Measurements from ENCODE around the gene NDUFS6.

The NDUFS6 gene

DNA sequence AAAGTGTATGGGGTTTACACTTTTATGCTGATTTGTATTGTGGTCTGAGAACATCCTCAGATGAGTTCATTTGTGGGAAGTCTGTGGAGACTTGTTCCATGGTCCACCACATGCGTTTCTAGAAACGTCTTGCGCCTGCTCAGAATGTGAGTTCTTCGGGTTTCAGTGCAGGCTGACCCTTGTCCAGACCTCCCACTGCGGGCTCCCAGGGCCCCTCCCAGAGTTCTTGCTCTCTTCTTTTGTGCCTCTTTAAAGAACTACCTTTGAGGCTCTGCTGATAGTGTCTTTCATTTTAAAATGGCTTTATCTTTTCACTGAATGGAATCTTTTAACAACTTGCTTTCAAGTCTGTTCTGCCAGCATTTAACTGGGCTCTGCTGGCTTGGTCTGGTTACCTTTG, 17.6 kb downstream of the NDUFS6 start:
- no peak for DNase-seq

DNA sequence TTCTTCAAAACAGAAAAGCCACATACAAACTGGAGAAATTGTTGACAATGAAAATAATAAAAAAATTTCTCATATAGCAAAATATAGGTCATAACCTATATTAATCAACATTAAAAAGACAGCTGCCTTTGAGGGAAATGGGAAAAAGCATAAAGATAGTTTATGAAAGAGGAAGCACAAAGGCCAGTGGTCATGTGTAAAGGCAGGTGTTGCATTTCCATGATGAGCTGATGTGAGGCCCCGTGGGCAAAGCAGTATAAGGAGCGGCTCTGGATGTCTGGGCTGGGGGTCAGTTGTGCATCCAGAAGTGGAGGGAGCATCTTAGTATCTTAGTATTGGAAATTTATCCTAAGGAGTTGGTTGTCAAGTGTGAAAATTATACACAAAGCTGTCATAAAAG, 18.3 kb downstream of the NDUFS6 start:
- DNase-seq: no peak

DNA sequence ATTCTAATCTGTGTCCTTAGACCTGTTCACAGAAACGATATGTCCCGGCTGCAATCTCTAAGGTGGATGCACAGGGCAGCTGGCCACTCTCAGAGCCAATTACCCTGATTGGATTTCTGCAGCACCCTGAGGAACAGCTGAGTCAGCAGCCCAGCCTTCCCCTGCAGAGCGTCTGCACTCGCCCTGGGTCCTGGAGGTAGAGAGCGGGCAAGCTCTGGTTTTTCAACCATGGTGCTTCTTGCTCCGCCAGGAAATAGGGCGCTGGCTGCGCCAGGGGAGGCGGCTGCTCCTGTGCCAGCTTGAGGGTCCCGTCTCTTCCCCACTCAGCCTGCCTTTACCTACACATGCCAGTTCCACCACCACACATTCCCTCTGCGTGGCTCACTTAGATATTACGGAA, 19.2 kb downstream of the NDUFS6 start:
- DNase-seq: no peak

DNA sequence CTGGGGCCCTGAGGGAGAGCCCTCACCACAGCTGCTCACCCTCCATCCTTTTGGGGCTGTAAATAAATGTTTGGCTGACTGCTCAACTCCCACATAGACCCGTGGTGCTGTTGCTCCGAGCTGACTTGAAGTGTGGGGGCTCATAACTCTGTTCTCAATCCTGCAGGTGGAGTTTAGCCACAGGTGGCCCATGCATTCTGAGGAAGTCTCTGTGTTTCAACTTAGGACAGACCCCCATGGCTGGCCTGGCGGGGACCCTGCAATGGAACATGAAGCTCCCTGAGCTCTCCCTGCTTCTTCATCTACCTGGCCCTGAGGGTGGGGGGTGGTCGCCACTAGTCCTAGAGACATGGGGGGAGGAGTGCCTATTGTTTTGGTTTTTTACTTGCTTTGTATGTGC, 19.7 kb downstream of the NDUFS6 start:
- DNase-seq: no peak

DNA sequence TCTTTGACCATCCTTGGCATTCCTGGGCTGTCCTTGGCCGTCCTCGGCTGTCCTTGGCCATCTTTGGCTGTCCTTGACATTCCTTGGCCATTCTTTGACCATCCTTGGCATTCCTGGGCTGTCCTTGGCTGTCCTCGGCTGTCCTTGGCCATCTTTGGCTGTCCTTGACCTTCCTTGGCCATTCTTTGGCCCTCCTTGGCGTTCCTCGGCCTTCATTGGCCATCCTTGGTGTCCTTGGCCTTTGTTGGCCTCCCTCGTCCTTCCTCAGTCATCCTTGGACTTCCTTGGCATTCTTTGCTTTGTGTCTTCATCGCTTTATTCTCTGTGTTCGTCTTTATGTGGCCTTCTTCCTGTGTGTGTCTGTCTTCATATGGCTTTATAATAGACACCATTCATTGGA, 20.7 kb downstream of the NDUFS6 start:
- no peak for DNase-seq

DNA sequence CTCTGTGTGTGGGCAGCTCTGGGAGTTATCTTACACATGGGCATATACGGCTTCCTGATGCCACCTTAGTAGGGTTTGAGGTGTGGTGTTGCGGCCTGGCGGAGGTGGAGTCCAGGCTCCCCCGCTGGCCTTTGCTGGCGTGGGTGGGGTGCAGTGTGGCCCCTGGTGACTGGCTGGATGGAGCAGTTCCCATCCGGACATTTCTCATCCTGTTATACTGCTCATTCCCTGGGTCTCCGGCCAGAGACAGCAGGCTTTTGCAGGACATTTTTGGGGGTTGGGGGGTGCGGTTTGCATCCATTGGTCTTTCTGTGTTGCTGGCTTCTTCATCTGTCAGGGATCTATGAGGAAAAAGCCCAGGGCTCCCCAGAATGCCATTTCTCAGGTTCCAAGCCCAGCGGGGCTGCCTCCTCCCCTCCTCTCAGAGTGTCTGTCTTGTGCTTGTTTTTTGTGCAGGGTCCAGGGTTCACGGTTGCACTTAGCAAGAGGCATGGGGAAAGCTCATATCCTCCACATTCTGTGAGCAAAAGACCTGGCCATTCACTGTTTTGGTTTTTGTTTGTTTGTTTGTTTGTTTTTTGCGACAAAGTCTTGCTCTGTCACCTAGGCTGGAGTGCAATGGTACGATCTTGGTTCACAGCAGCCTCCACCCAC, 22.3 kb downstream of the NDUFS6 start:
- no peak for DNase-seq

DNA sequence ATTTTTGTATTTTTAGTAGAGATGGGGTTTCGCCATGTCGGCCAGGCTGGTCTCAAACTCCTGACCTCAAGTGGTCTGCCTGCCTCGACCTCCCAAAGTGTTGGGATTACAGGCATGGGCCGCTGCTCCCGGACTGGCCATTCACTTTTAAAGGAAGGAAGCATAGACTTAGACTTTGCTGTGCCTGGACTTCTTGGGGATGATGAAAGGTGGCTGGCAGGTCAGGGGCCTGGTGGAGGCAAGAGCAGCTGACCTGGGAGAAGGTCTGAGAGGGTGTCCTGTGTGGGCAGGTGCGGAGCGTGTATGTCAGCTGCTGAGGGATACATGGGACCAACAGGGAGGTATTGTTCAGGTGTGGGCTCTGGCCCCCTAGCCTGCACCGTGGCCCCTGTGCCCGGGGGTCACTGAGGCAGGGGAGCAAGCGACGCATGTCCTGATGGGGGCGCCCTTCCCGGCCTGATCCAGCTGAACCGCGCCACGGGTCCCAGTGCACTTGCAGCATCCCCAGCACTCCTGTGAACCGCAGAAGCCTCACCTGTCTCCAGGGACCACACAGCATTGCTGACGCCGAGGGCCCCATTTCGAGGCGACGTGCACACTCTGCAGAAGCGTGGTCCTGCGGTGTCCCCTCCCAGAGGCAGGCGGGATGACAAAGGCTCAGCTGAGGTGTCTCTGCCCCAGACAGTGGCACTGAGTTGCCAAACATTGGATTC, 23.1 kb downstream of the NDUFS6 start:
- DNase-seq: no peak

DNA sequence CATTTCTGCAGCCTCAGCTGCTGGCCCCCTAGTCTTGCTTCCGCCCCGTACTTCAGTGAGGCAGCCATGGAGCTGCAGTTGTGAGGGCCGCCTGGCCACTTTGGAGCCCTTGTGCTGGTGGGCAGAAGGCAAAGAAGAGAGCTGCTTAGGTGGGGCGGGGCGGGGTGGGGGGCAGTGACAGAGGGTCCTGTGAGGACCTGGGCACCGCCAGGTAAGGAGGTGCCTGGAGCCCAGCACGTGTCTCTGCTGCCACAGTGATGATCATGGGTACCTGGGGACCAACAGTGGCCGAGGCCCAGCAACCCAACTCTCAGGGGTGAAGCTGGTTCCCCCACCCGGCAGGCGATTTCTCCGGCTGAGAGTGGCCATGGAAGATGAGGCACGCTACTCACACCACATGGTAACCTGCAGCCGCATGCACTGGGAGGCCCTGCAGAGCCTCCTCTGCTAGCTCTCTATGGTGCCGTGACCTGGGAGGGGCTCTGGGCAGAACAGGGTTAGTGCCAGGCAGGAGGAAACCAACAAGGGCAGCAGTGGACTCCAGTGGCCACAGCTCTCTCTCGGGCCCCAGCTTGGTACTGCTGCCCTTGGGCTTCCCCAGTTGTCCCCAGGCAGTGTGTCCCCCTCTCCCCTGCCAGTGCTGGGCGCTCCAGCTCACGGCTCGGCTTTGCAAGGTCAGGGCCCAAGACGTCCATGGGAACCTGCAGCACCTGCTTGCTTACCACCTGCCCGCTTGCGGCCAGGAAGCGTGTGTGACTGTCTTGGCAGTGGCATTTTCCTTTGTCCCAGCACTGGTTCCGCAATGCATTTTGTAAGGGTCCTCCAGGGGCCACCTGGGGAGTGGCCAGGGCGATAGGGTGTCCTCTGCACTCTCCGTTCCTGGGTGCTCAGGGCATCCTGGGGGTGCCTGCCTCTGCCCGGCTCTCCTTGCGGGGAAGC, 24.0 kb downstream of the NDUFS6 start:
- no peak for DNase-seq

DNA sequence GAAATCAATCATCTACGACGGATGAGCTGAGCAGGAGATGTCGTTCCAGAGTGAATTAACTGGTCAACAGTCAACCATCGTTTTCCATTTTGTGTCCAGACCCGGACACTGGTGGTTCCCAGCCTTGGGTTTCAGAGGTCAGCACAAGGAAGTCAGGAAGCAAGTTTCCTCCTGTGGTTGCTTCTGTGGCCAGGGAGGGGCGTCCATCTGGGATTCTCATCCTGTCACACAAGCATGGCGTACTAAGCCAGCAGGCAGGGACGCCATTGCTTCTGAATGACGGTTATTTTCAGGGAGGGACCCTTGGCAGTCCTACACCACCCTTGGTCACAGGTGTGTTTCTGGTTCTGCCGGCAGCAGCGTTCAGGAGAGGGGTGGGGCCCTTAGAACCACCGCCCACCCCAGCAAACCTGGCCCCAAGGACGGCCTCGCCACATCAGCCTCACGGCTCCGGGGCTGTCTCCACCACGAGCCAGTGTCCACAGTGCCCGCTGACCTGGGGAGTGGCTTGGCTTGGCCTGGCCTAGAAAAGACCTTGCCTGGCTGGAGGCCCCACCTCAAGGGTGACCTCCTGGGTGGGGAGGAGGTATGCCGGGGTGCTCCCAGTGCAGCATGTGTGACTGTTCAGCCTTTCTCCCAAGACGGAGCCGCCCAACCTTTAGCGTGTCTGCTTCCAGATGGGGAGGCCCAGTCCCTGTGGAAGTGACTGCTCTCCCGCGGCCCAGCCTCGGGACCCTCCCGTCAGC, 25.2 kb downstream of the NDUFS6 start:
- no peak for DNase-seq

DNA sequence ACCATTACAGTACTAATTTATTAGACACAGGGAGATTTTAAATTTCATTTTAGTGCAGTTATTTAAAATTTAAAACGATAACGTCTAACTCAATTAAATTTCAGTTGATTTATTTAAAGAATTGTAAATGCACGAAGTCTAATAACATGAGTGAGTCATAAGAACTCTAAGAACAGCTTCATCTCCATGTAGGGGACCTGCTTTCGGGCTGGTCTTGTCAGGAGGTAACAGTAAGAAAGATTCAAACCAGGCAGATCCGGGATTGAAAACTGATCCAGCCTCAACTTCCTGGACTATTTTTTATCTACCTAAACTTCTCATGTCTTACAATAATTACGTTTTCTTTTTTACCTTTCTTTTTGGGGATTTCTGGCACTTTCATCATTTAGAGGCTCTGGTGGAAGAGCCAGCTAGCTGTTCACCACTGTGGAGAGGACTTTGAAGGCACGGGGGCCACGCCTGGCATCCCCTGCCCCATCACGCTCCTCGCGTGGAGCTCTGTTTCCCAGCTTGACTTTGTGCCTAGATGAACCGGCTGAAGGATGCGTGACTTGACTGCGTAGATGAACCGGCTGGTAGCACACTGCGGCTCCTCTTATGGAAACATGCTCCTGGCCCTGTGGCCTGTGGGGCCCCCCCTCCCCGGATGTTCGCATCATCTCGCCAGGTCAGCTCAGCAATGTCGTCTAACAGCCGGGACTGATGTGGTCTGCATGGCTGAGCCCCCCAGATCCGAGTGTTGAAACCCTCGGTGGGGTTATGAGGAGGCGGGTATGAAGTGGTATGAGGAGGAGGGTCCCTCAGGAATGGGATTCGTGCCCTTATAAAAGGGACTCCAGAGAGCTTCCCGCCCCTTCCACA, 26.0 kb downstream of the NDUFS6 start:
- no peak for DNase-seq

DNA sequence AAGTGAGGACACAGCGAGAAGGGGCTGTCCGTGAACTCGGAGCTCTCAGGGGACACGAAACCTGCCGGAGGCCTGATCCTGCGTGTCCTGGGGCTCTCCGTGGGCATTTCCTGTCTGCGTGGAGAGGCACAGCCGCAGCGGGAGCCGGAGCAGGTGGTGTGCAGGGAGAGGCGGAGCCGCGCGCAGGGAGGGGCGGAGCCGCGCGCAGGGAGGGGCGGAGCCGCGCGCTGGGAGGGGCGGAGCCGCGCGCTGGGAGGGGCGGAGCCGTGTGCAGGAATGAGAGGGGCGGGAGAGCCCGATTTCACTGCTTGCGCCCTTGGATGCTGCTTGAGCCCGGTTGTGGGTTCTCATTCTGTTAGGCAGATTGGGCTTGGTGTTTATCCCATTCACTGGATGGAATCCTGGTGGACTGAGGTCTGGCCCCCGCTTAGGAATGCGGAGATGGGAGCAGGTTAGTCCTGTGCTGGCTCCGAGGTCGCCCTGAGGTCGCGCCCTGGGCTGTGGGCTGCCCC, 26.7 kb downstream of the NDUFS6 start:
- DNase-seq: peak; percentile 12

DNA sequence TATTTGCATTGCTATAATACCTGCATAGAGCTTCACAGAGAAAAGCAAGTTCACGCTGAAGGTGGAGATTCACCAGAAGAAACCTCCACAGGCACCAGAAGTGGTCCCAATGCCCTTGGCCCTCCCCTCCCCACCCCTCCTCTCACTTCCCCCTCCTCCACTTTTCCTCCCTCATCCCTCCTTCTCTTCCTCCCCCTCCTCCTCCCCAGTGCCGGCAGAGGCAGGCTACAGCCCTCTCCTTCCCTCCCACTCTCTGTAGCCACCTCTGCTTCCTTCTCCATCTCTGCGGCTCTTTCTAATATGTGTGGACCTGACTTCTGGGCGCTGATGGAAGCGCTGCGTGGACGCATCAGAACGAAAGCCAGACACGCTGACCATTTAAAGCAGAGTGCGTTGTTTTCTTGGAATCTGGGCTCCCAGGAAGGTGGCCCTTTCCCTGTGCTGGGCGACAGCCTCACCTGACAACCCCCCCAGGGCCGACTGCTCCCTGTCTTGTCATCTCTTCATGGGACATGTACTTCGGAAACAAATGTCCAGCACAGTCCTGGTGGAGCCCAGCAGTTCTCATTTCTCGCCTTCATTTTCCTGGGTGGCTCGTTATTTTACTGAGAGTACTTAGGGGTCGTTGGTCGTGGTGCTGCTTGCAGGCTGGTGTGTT, 29.5 kb downstream of the NDUFS6 start:
- DNase-seq: no peak

DNA sequence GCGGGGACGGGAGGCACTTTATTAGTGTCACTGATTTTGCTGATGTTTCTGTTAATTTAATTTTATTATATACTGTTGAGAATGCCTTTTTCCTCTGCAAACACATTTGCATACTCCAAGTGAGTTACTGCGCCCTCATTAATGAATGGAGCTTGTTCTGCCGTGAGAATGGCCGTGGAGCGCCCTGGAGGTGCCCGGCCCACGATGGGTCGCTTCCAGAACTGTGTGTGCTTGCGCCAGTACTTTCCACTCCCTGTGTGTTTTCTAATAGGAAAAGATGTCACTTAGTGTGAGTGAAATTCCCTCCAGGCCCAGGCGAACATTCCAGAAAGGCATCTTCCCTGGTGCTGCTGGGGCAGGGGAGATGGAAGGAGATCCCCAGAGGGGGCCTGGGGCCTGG, 30.1 kb downstream of the NDUFS6 start:
- no peak for DNase-seq

DNA sequence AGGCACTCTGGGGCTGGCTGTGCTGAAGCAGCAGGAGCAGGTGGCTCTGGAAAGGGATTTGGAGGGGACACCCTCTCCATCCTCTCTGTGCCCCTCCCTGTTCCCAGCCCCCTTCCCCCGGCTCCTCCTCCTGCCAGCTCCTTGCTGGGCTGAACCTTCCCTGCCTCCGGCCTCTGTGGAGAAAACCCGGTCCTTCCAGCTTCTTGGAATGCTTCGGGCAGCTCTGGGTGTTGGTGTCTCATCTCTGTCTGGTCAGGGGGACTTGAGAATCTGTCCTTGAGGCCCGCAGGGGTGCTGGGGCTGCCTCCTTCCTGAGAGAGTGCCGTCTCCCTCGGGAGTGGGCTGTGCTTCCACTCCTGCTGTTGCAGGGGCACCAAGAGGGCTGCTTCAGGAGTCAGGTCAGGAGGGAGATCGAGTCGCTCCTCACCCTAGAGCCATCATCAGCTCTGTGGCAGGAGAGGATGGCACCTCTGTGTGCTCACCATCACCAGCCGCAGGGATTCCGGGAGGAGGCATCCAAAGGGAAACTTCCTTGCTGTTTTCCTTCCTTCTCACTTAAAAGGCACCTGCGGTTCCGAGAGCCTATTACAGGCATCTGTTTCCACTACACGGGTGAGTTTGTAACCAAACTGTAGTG, 30.6 kb downstream of the NDUFS6 start:
- no peak for DNase-seq

DNA sequence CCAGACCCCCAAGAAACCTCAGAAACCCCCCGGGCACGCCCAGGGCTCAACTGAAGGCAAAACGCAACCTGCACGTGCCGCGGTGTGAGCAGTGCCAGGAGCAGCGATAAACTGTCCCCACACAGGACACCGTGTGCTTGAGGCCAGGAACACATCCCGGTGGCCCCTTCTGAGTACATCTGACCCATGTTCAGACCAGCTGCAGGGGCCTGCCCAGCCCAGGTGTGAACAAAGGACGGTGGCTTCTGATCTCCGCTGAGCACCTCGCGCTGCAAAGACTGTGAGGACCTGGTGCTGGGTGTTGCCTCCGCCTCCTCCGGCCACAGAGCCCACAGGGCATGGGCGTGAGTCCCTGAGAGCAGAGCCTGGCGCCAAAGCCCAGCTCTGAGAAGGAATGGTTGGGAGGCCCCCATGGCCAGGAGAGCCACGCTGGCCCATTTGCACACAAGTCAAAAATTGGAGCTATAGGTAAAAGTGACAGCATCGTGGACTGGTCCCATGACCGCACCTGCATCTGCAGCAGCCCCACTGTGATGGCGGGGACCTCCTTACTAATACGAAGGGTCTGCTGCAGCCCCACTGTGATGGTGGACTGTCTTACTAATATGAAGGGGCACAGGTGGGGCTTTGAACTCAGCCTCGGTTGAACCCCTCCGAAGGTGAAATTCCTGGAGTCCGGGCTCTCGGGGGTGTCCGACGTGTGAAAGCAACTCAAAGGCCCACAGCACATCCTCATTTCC, 31.5 kb downstream of the NDUFS6 start:
- no peak for DNase-seq

DNA sequence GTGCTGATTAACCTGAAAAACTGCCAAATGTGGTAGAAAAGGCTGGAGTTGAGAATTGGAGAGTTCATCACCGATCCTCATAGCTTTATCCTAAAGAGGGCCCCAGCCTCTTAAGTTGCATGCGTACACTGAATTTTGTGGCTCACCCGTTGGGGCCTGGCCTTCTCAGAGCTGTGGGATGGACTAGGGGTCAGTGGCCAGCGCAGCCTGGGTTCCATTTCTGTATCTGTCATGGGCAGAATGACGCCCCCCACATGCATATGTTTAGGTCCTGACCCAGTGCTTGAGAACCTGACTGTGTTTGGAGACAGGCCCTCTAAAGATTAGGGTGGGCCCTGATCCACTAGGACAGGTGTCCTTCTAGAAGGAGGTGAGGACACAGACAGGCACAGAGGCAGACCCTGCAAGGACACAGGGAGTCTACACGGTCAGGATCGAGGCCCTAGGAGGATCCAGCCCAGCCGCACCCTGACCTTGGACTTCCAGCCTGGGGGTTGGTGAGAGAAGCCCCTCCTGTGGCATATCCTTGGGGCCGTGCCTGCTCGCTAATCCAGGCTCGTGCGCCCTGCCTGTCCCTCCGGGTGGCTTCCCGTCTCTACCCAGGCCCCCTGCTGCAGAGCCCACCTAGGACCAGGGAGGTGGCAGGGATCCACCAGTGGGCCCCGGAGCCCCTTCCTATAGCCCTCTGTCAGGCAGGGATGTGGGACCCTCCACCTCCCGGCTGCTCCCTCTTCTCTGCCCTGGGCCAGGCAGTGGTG, 32.2 kb downstream of the NDUFS6 start:
- no peak for DNase-seq

DNA sequence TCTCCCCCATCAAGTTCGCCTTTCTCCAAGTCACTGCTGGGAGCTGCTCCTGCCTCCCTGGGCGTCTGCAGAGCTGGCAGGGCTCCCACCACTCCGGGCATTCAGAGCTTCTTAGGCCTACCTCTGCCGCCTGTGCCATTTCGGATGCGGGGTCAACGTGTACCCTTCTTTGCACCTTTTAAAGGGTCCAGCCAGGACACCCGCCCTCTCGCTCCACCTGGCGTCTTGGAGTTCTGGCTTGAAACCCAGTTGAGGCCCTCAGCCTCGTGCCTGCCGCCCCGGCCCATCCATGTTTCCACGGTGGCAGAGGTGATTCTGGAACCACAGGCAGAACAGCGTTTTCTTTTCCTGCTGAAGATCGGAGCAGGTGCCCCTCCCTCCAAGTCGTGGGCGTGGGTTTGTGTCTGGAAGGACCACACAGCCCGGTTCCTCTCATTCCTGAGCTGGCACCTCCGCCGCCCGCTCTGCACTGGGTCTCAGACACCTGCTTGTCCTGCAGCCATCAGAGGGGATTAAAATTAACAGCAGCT, 32.9 kb downstream of the NDUFS6 start:
- DNase-seq: no peak

DNA sequence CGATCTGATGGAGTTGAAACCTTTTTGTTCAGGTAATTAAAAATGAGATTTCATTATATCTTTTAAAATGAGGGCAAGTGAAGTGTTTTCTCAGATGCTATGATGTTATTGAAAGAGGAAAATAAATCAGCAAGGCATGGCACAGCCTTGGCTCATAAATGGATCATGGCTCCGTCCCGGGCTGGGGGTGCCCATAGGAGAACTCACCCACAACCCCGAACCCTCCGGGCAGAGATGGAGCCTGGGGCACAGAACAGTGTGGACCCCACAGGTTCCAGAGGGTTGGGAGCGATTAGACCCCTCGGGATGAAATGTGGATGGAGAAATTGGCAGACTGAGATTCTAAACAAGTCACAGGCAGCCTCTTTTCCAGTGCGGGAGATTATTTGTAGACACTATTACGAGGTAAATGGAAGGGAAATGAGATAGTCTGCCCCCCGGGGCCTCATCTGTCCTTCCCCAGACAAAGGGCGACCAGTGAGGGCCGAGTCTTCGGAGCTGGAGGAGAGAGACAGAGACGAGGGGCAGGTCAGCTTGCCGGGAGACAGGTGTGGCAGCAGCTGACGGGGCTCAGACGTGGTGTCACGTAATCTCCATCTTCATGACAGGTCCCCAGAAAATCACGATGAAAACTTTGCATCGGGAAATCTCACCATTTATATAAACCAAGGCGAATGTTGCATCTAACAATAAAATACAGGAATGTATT, 33.7 kb downstream of the NDUFS6 start:
- DNase-seq: no peak
